RPMI8226 (cell line): Measurements from ENCODE around the gene MYH10.
"Not testable (repeated sequence)": the region's sequence is repeated elsewhere in the genome, so short reads cannot be mapped to it uniquely, and the experiment has no call there.

ENCODE experiments used
- DNase-seq: peaks from one replicate; pipeline ENCODE4 v3.0.0-alpha.2; 2015

The MYH10 gene

GRCh38 chr17:8630227-8630801, at the start of gene MYH10:
Gene MYH10 (minus strand): TSS chr17:8630725. CDS start chr17:8623246, 7,479 bp downstream.
- DNase-seq = no peak

GRCh38 chr17:8679126-8679525, 48.6 kb upstream of the MYH10 start:
- DNase-seq = no peak

- DNase-seq = no peak
Observed at GRCh38 chr17:8675306-8675705, 44.8 kb upstream of the MYH10 start.

GRCh38 chr17:8674344-8675305, 44.1 kb upstream of the MYH10 start:
- no peak for DNase-seq

GRCh38 chr17:8673612-8674011, 43.1 kb upstream of the MYH10 start:
- DNase-seq = no peak

- no peak for DNase-seq
Observed at GRCh38 chr17:8672326-8672725, 41.8 kb upstream of the MYH10 start.

GRCh38 chr17:8670421-8670820, 39.9 kb upstream of the MYH10 start:
- DNase-seq = no peak

GRCh38 chr17:8668176-8668740, 37.7 kb upstream of the MYH10 start:
- DNase-seq = no peak

- DNase-seq = no peak
Observed at GRCh38 chr17:8667421-8667820, 36.9 kb upstream of the MYH10 start.

GRCh38 chr17:8665684-8666083, 35.2 kb upstream of the MYH10 start:
- DNase-seq = no peak

- DNase-seq = no peak
Observed at GRCh38 chr17:8664456-8665126, 34.1 kb upstream of the MYH10 start.

GRCh38 chr17:8662973-8663372, 32.4 kb upstream of the MYH10 start:
- DNase-seq = no peak

- no peak for DNase-seq
Observed at GRCh38 chr17:8662076-8662831, 31.7 kb upstream of the MYH10 start.

GRCh38 chr17:8660709-8661108, 30.2 kb upstream of the MYH10 start:
- DNase-seq = not testable (repeated sequence)

GRCh38 chr17:8659758-8660410, 29.4 kb upstream of the MYH10 start:
- DNase-seq = no peak

- DNase-seq = no peak
Observed at GRCh38 chr17:8658810-8659209, 28.3 kb upstream of the MYH10 start.

- DNase-seq = no peak
Observed at GRCh38 chr17:8656693-8657092, 26.2 kb upstream of the MYH10 start.

- DNase-seq = no peak
Observed at GRCh38 chr17:8654822-8655221, 24.3 kb upstream of the MYH10 start.

- DNase-seq = no peak
Observed at GRCh38 chr17:8651013-8651412, 20.5 kb upstream of the MYH10 start.

GRCh38 chr17:8650119-8650499, 19.6 kb upstream of the MYH10 start:
- DNase-seq = no peak

GRCh38 chr17:8649157-8650118, 18.9 kb upstream of the MYH10 start:
- DNase-seq = no peak
